ENCODE data around the gene CIDEB.

GRCh38 chr14:24351517-24351916 lies 43.7 kb upstream of the CIDEB start:
- TF ChIP-seq CTCF (conservative IDR thresholded peaks at IDR 0.05 in 1 of 2, IDR thresholded peaks at IDR 0.05 in 1 of 2; ENCODE audit: extremely low read depth in 1 of 2, insufficient read depth in 1 of 2, low read depth in 1 of 2, low read length in 2 of 2) (no peak), EZH2 (IDR thresholded peaks at IDR 0.05; ENCODE audit: borderline replicate concordance, low read length) (no peak)

Measured in mammary epithelial cell (primary cell).